ENCODE results near the gene ITPR1. TPM values are rescaled to one million over a fixed set of nuclear protein-coding genes. Genes with fewer than 3 reads are reported as not detected.

The ITPR1 gene
- total and polyA plus RNA-seq, 8 donors, result 34.8 to 57.3 (median 42.0) TPM

GRCh38 chr3:4678320-4678719, 185.2 kb downstream of the ITPR1 start:
- no peaks in the 10 kb centered on the region for H3K9me3 ChIP-seq

GRCh38 chr3:4680227-4680691, 187.1 kb downstream of the ITPR1 start:
- Histone ChIP-seq H3K27ac (no peak overlapping the region), H3K9me3 (no peaks in the 10 kb centered on the region), H3K4me1 (no peaks in the 10 kb centered on the region), H3K27me3 (no peaks in the 10 kb centered on the region), H3K36me3 (peaks cover 0 to 29% of the 10 kb centered on the region in 2 donors), H3K4me3 (no peak overlapping the region)
- intact Hi-C loops (cut with DNase I), result no loop called here
- peak; percentile 9 for ATAC-seq
- TF ChIP-seq CTCF (IDR thresholded peaks at IDR 0.05), result no peak
- no peak for DNase-seq

More at GRCh38 chr3:4678320-4678719, 185.2 kb downstream of the ITPR1 start:
- no peak for ATAC-seq
- H3K36me3 ChIP-seq, result peaks cover 0 to 14% of the 10 kb centered on the region in 2 donors
- no peak for DNase-seq
- H3K4me1 ChIP-seq, result no peaks in the 10 kb centered on the region
- no peaks in the 10 kb centered on the region for H3K27me3 ChIP-seq
- H3K4me3 ChIP-seq, result no peak overlapping the region
- TF ChIP-seq CTCF (IDR thresholded peaks at IDR 0.05), result no peak
- H3K27ac ChIP-seq, result no peak overlapping the region
- intact Hi-C loops (cut with DNase I), result no loop called here

GRCh38 chr3:4680871-4681300, 187.7 kb downstream of the ITPR1 start:
- DNase-seq (no peak), ATAC-seq (no peak)
- H3K27ac ChIP-seq, result no peak overlapping the region

GRCh38 chr3:4681301-4681700, 188.2 kb downstream of the ITPR1 start:
- no peaks in the 10 kb centered on the region for H3K27me3 ChIP-seq
- no peak overlapping the region for H3K27ac ChIP-seq
- DNase-seq (no peak), ATAC-seq (peak; percentile 71)
- H3K9me3 ChIP-seq, result no peaks in the 10 kb centered on the region
- no peak for TF ChIP-seq CTCF (IDR thresholded peaks at IDR 0.05)
- intact Hi-C loops (cut with DNase I), result no loop called here
- no peak overlapping the region for H3K4me3 ChIP-seq
- no peaks in the 10 kb centered on the region for H3K4me1 ChIP-seq
- H3K36me3 ChIP-seq, result peaks cover 0 to 38% of the 10 kb centered on the region in 2 donors

More at GRCh38 chr3:4680871-4681300, 187.7 kb downstream of the ITPR1 start:
- no peaks in the 10 kb centered on the region for H3K9me3 ChIP-seq
- peaks cover 0 to 35% of the 10 kb centered on the region in 2 donors for H3K36me3 ChIP-seq
- H3K4me1 ChIP-seq, result no peaks in the 10 kb centered on the region
- TF ChIP-seq CTCF (IDR thresholded peaks at IDR 0.05), result no peak
- intact Hi-C loops (cut with DNase I), result no loop called here
- no peak overlapping the region for H3K4me3 ChIP-seq
- no peaks in the 10 kb centered on the region for H3K27me3 ChIP-seq

- Histone ChIP-seq H3K4me1 (no peaks in the 10 kb centered on the region), H3K27me3 (no peaks in the 10 kb centered on the region), H3K4me3 (no peak overlapping the region), H3K36me3 (peaks cover 0 to 46% of the 10 kb centered on the region in 2 donors), H3K9me3 (no peaks in the 10 kb centered on the region), H3K27ac (no peak overlapping the region)
- intact Hi-C loops (cut with DNase I), result no loop called here
- no peak for DNase-seq
- no peak for TF ChIP-seq CTCF (IDR thresholded peaks at IDR 0.05)
- no peak for ATAC-seq
Measured at GRCh38 chr3:4684117-4684516, 191.0 kb downstream of the ITPR1 start.

All from left lung (tissue), 10 donors.